ENCODE results near the gene NFIX.

Gene NFIX

GRCh38 chr19:13010038-13010991 is 15.0 kb downstream of the NFIX start:
- FAIRE-seq = no peak

- no peak for FAIRE-seq
Observed at GRCh38 chr19:13010992-13011652, 15.8 kb downstream of the NFIX start.

- FAIRE-seq = no peak
Observed at GRCh38 chr19:13011653-13012389, 16.5 kb downstream of the NFIX start.

GRCh38 chr19:13012390-13012689 is 17.1 kb downstream of the NFIX start:
- no peak for FAIRE-seq

GRCh38 chr19:13012690-13013608 is 17.7 kb downstream of the NFIX start:
- FAIRE-seq = no peak

GRCh38 chr19:13013649-13014048 is 18.4 kb downstream of the NFIX start:
- no peak for FAIRE-seq

- no peak for FAIRE-seq
Observed at GRCh38 chr19:13014101-13014920, 19.0 kb downstream of the NFIX start.

- no peak for FAIRE-seq
Observed at GRCh38 chr19:13014921-13015280, 19.6 kb downstream of the NFIX start.

- FAIRE-seq = no peak
Observed at GRCh38 chr19:13015361-13016223, 20.3 kb downstream of the NFIX start.

GRCh38 chr19:13016245-13016627 is 21.0 kb downstream of the NFIX start:
- FAIRE-seq = no peak

GRCh38 chr19:13016628-13017305 is 21.5 kb downstream of the NFIX start:
- no peak for FAIRE-seq

GRCh38 chr19:13017306-13018034 is 22.2 kb downstream of the NFIX start:
- no peak for FAIRE-seq

GRCh38 chr19:13018035-13018914 is 23.0 kb downstream of the NFIX start:
- no peak for FAIRE-seq

- no peak for FAIRE-seq
Observed at GRCh38 chr19:13019332-13019731, 24.1 kb downstream of the NFIX start.

- no peak for FAIRE-seq
Observed at GRCh38 chr19:13020002-13020414, 24.7 kb downstream of the NFIX start.

- FAIRE-seq = no peak
Observed at GRCh38 chr19:13022111-13022858, 27.0 kb downstream of the NFIX start.

GRCh38 chr19:13022859-13023636 is 27.8 kb downstream of the NFIX start:
- FAIRE-seq = peak; percentile 3
